HG02938 (cell line): ENCODE data around the gene HLCS.
"Not testable (repeated sequence)": the region's sequence is repeated elsewhere in the genome, so short reads cannot be mapped to it uniquely, and the experiment has no call there.

Experiments used
- ATAC-seq: cut with Tn5 transposase; IDR thresholded peaks from one replicate; pipeline ENCODE4 v1.9.1; 2021; ENCODE audit warnings: mild to moderate bottlenecking, moderate library complexity; ENCODE audit not compliant: unreplicated experiment

Gene HLCS

DNA sequence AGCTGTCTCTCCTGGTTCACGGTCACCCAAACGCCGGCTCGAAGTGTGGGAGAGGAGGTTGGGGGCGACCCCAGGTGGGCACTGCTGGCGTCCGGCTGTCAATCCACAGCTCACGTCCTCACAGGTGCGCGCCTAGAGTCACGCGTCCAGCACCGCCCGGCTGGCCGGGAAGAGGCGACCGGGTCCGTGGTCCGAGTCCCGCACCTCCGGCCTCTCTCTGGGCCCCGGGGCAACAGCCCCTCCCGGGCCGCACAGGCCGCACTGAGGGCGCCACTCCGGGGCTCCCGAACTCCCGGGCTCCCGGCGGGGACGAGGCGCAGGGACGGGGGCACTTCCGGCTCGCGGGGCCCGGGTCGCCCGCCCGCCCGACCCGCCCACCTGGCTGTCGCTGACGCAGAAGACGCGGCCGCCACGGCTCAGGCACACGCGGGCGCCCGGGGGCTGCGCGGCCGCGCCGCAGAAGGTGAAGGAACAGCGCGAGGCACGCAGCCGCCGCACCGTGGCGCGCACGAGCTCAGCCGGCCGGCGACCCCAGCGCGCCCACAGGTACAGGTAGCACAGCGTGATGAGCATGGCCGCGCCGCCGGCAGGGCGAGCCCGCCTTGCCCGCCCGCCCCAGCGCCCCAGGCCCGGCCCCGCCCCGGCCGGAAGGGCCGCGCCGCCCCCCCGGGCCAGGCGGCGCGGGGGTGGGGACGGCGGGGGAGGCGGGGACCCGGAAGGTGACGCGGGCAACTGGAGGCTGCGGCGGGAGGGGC lies at the start of gene HLCS:
Gene HLCS (minus strand): TSS at position 604 of the 755 bp plus-strand sequence. CDS start 31 bp downstream, at position 573.
- ATAC-seq: peak; percentile 65

DNA sequence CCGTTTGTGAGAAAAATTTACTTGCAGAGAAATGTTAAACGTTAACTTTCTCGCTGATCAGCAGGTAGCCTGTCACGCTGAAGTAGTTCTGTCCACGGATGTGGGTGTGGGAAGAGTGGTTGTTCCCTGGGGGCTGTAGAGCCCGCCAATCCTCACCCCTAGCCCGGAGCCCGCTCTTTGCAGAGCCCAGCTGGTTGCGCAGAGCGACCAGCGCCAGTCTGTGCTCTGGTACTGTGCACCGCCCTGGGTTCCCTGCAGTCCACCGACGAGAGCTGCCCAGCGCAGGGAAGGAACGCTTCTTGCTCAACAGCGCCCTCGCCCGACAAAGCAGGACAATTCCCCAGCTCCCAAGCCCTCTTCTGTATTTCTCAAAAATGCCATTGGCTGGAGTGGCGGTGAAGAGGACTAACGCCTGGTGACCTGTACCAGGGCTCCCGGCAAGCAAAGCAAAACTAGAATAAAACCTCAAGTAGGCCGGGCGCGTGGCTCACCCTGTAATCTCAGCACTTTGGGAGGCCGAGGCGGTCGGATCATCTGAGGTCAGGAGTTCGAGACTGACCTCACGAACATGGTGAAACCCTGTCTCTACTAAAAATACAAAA lies 43.4 kb upstream of the HLCS start:
- peak; percentile 82 for ATAC-seq

DNA sequence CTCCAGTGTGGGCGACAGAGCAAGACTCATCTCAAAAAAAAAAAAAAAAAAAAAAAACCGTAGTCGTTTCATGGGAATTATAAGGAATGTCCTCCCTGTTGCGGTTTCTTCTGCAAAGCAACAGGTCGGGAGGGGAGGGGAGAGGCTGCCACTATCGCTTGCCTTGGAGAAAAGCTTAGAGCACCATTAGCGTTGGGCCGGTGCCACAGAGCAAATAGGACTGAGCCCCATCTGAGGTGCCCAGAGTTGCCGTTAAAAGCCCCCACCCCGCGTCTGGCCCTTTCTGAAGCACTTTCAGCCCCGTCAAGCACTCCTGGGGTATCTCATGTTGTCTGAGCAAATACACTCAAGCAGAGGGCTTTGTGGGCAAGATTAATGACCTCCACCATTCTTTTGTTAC lies 42.3 kb upstream of the HLCS start:
- ATAC-seq: no peak

DNA sequence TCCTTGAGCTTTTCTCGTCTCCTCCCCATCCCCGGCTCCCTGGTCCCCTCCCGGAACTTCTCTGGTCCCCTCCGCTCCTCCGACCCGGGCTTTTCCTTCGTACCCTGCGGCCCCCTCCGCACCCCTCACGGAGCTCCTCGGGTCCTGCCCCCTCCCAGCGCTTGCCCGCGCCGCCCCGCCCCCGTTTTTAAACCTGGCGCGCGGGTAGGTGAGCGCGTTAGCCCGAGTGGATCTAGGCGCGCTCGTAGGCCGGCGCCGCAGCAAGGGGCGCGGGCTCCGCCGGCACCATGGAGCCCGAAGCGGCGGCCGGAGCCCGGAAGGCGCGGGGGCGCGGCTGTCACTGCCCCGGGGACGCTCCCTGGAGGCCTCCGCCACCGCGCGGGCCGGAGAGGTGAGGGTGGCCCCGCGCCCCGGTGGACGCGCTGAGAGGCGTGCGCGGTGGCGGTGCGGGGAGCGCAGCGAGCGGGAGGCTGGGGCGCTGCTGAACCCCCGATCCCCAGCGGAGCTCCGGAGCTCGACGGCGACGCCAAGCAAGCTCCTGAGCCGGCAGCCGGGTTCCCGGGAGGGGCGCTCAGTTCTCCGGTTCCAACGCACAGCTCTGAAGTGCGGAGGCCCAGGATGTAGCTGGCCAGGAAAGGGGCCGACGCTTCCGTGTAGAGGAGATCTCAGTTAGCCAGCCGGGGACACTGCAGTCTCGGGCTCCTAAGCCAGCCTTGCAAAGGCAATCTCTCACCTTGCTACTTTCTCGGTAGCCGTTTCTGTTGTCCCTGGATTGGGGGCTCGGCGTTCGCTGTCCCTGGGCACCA lies 40.2 kb upstream of the HLCS start, which contains the start of gene RIPPLY3:
Gene RIPPLY3 (plus strand): TSS at position 217 of the 806 bp plus-strand sequence. CDS start 71 bp downstream, at position 288.
- ATAC-seq: no peak

GRCh38 chr21:37005548-37006485 lies 39.3 kb upstream of the HLCS start:
- ATAC-seq: no peak

GRCh38 chr21:37003917-37004316 lies 37.4 kb upstream of the HLCS start:
- ATAC-seq: not testable (repeated sequence)

- not testable (repeated sequence) for ATAC-seq
Observed at GRCh38 chr21:37002851-37003250, 36.4 kb upstream of the HLCS start.

DNA sequence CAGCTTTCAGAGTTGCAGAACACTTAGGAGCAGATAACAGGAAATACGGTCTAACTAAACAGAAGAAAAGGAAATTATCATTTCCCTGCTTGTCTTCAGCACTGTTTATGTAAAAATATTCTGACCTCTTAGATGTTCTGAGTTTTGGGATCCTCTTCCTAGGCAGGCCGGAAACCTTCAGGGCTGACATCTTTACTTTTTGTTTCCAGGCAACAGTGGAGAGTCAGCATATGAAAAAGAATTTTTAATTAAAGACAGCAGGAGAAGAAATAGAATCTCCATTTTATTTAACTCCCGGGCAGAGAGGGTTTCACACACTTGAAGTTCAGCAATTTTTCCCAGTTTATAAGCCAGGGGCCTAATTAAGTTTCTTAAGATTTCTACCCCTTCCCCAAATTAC lies 35.0 kb upstream of the HLCS start:
- ATAC-seq: no peak

DNA sequence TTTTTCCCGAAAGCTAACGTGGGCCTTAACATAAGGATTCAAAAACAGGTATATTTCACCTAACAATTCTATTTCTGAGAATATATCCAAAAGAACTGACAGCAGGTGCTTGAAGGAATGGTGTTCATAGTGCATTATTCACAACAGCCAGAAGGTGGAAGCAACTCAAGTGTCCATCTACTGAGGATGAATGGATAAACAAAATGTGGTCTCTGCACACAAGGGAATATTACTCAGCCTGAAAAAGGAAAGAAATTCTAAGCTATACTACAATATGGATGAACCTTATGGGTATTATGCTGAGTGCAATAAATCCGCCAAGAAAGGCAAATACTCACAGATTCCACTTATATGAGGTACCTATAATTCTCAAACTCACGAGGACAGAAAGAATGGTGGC lies 33.9 kb upstream of the HLCS start:
- ATAC-seq: no peak

DNA sequence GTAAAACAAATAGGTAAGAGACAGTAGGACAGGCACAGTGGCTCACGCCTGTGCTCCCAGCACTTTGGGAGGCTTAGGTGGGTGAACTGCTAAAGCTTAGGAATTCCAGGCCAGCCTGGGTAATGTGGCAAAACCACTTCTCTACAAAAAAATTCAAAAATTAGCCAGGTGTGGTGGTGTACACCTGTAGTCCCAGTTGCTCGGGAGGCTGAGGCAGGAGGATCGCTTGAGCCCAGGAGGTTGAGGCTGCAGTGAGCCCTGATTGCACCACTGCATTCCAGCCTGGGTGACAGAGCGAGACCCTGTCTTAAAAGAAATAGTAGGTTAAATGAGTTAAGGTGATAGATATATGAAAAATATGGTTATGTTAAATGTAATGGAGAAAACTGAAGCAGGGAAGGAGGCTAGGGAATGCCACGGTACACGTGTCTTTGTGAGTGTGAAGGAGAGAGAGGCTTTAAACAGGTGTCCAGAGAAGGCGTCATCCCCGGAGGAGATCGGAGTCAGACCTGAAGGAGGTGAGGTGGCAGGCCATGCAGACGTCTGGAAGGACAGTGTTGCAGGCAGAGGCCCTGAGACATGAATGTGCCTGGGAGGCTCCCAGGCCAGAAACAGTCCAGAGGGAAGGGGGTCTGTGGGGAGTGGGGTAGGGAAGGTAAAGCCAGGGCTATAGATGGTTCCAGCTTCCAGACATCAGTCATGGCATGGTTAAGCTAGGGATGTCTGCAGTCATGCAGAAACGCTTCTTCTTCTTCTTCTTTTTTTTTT lies 32.8 kb upstream of the HLCS start:
- ATAC-seq: no peak

GRCh38 chr21:36995285-36995684 lies 28.8 kb upstream of the HLCS start:
- not testable (repeated sequence) for ATAC-seq

GRCh38 chr21:36994501-36995158 lies 28.2 kb upstream of the HLCS start:
- no peak for ATAC-seq

- no peak for ATAC-seq
Observed at GRCh38 chr21:36992671-36993070, 26.2 kb upstream of the HLCS start.

DNA sequence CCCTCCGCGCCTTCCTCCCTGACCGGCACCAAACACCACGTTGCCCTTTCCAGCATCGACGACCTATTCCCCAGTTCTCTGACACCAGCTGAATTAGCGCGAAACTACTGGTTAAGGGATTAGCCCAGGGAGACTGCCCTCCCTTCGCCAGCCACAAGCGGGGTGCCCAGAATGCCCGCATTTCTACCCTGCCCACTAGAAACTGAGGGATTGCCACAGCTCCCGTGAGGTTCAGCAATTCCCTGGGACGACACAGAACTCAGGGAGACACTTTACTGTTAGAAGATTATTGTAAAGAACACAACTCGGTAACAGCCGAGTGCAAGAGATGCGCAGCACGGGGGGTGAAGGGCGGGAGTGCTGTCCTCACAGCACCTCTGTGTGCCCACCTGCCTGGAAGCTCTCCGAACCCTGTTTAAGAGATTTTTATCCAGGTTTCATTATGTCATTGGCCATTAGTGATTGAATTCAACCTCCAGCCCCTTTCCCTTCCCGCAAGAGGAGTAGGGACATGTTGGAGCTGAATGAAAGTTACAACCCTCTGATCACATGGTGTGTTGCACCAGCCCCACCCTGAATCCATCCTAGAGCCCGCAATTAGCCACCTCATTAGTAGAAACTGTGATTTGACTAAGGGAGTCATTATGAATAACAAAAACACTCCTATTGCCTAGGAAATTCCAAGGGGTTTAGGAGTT lies 24.2 kb upstream of the HLCS start:
- no peak for ATAC-seq

DNA sequence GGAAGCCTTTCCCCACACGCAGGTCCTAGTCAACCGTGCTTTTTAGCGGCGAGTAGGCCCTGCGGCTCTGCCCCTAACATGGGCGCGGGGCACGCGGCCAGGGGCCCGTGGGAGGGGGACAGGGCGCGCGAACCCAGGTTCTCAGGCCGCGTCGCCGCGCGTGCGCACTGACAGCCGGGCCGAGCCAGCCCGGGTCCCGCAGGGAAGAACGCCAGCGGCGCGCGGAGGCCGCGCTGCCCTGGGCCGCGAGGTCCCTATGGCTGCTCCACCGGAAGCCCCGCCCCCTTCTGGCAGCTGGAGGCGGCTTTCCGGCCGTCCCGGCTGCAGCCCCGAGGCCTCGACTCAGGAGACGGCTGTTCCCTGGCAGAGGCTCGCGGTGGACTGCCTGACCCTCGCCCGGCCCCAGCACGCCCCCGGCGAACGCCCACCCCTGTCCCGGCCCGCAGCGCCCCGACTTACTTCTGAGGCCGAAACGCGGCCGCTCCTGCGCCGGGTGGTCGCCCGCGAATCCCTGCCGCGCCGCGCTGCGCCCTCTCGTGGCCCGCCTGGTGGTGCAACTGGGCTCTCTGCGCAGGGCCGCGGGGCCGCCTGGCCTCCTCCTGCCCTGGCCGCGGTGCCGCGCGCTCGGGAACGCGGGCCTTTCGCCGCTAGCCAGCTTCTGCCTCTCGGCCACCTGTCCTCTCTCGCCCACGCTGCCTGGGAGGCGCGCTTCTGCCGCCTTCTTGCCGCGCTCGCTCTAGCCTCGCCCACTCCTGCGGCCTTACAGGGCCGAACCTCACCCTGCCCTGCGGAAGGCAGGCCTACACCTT lies 23.4 kb upstream of the HLCS start:
- peak; percentile 80 for ATAC-seq

DNA sequence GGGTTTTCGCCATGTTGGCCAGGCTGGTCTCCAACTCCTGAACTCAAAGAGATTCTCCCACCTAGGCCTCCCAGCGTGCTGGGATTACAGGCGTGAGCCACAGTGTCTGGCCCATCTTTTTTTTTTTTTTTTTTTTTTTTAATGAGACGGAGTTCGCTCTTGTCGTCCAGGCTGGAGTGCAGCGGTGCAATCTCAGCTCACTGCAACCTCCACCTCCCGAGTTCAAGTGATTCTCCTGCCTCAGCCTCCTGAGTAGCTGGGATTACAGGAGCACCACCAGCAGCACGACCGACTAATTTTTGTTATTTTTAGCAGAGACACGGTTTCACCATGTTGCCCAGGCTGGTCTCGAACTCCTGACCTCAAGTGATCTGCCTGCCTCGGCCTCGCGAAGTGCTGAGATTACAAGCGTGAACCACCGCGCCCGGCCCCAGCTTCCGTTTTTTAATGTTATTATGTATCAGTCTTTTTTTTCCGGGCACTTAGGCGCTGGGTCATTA lies 22.8 kb upstream of the HLCS start:
- ATAC-seq: not testable (repeated sequence)

GRCh38 chr21:36988536-36988935 lies 22.1 kb upstream of the HLCS start:
- no peak for ATAC-seq

DNA sequence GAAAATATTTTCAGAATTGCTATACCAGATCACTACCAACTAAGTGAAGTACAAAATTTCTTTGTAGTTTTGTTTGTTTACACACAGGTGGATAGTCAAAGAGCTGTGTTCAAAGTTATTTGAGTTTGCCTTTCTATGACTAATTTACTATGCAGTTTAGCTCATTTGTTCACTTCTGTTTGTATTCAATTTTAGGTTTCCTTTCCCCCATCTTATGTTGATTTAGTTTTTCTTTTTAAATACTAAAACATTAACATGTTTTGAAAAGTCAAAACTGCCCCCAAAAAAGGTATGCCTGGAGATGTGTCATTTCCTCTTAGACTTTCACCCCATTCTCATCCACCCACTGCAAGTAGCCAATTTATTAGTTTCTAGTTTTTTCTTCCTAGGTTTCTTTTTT lies 21.4 kb upstream of the HLCS start:
- ATAC-seq: no peak
